Measurements from ENCODE around the gene SEMA5A.

GRCh38 chr5:9567039-9567438 is 21.2 kb upstream of the SEMA5A start:
- TF ChIP-seq CTCF (IDR thresholded peaks at IDR 0.05; ENCODE audit: poor library complexity, severe bottlenecking) = no peak
- TF ChIP-seq POLR2AphosphoS5 (IDR thresholded peaks at IDR 0.05) = no peak
- no peak for TF ChIP-seq EP300 (conservative IDR thresholded peaks at IDR 0.05; ENCODE audit: poor library complexity, severe bottlenecking)
- TF ChIP-seq, protein P1, sequence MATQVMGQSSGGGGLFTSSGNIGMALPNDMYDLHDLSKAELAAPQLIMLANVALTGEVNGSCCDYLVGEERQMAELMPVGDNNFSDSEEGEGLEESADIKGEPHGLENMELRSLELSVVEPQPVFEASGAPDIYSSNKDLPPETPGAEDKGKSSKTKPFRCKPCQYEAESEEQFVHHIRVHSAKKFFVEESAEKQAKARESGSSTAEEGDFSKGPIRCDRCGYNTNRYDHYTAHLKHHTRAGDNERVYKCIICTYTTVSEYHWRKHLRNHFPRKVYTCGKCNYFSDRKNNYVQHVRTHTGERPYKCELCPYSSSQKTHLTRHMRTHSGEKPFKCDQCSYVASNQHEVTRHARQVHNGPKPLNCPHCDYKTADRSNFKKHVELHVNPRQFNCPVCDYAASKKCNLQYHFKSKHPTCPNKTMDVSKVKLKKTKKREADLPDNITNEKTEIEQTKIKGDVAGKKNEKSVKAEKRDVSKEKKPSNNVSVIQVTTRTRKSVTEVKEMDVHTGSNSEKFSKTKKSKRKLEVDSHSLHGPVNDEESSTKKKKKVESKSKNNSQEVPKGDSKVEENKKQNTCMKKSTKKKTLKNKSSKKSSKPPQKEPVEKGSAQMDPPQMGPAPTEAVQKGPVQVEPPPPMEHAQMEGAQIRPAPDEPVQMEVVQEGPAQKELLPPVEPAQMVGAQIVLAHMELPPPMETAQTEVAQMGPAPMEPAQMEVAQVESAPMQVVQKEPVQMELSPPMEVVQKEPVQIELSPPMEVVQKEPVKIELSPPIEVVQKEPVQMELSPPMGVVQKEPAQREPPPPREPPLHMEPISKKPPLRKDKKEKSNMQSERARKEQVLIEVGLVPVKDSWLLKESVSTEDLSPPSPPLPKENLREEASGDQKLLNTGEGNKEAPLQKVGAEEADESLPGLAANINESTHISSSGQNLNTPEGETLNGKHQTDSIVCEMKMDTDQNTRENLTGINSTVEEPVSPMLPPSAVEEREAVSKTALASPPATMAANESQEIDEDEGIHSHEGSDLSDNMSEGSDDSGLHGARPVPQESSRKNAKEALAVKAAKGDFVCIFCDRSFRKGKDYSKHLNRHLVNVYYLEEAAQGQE (IDR thresholded peaks at IDR 0.05; ENCODE audit: borderline replicate concordance) = no peak
- no peak for TF ChIP-seq EZH2 (IDR thresholded peaks at IDR 0.05; ENCODE audit: borderline replicate concordance, insufficient read depth, low read length, poor library complexity, severe bottlenecking)
